AG09309 (cell line): ENCODE results near the gene TNFSF9.
"Not testable (repeated sequence)": the region's sequence is repeated elsewhere in the genome, so short reads cannot be mapped to it uniquely, and the experiment has no call there.

Experiments used
- DNase-seq: peaks from one replicate; pipeline ENCODE4 v3.0.0-alpha.2; 2010; ENCODE audit warnings: low read depth
- H3K4me3 ChIP-seq: 2 replicates; pipeline ENCODE4 v1.5.1; 2011; ENCODE audit warnings: mild to moderate bottlenecking, low read depth, low read length, moderate library complexity; ENCODE audit not compliant: control insufficient read depth
- CTCF ChIP-seq: IDR thresholded peaks from 2 replicates; pipeline ENCODE4 v1.5.1; 2011; ENCODE audit warnings: mild to moderate bottlenecking, low read depth, low read length, inconsistent platforms; ENCODE audit not compliant: insufficient read depth, control insufficient read depth; ENCODE audit errors: missing control alignments

The TNFSF9 gene

GRCh38 chr19:6543866-6544347, 13.1 kb downstream of the TNFSF9 start:
- H3K4me3 ChIP-seq = no peak overlapping the region
- no peak for DNase-seq
- no peak for TF ChIP-seq CTCF

GRCh38 chr19:6550679-6551078, 19.9 kb downstream of the TNFSF9 start:
- H3K4me3 ChIP-seq, DNase-seq: not testable (repeated sequence)

GRCh38 chr19:6551091-6551490, 20.3 kb downstream of the TNFSF9 start:
- no peak overlapping the region for H3K4me3 ChIP-seq
- TF ChIP-seq CTCF = no peak
- no peak for DNase-seq

GRCh38 chr19:6551607-6552450, 21.0 kb downstream of the TNFSF9 start:
- no peak for TF ChIP-seq CTCF
- DNase-seq = no peak
- H3K4me3 ChIP-seq = no peak overlapping the region

- H3K4me3 ChIP-seq = no peak overlapping the region
- TF ChIP-seq CTCF = no peak
- DNase-seq = no peak
Observed at GRCh38 chr19:6556043-6556449, 25.2 kb downstream of the TNFSF9 start.

- H3K4me3 ChIP-seq = no peak overlapping the region
- TF ChIP-seq CTCF = no peak
- no peak for DNase-seq
Observed at GRCh38 chr19:6556480-6557195, 25.8 kb downstream of the TNFSF9 start.

- not testable (repeated sequence) for H3K4me3 ChIP-seq, DNase-seq
Observed at GRCh38 chr19:6562437-6562836, 31.6 kb downstream of the TNFSF9 start.
